ENCODE data around the gene KIF16B.
"Not testable (repeated sequence)": the region's sequence is repeated elsewhere in the genome, so short reads cannot be mapped to it uniquely, and the experiment has no call there.

The KIF16B gene

GRCh38 chr20:16566080-16566479 is 7.2 kb downstream of the KIF16B start:
- DNase-seq (ENCODE audit: extremely low read depth, low read depth), result no peak
- no peak for TF ChIP-seq CTCF (IDR thresholded peaks at IDR 0.05; ENCODE audit: low read depth, low read length)

GRCh38 chr20:16564079-16564478 is 9.2 kb downstream of the KIF16B start:
- DNase-seq (ENCODE audit: extremely low read depth, low read depth), result not testable (repeated sequence)

DNA sequence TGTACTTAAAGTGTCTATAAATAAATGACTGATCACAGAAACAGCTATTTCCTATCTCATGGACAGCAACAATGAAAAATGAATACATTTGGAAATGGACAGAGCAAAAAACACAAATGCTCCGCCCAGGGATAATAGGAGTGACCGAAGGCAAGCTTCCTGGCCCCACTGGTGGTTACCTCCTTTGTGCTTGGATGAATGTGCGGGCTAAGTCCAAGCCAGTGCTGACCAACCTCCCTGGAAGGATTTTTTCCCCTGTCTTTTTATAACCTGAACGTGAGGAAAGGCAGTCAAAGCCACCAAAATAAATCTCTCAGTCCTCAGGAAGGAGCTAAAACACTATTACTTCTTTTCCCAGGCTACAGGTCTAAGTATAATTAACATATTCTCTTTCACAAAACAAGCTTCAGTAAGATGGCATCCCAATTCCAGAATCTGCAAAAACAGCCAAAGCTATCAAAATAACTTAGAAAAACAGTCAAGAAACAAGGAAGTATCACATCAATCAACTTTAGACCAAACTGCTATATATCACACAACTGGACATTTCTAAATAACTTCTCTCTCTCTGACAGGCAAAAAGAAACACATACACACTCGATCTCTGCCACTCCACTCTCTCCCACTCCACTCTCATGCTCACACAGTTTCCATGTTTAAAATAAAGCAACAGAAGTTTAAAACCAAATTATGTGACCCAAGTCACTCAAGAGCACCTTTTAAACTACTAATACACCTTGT is 10.0 kb downstream of the KIF16B start:
- DNase-seq (ENCODE audit: extremely low read depth, low read depth), result no peak
- no peak for TF ChIP-seq CTCF (IDR thresholded peaks at IDR 0.05; ENCODE audit: low read depth, low read length)

DNA sequence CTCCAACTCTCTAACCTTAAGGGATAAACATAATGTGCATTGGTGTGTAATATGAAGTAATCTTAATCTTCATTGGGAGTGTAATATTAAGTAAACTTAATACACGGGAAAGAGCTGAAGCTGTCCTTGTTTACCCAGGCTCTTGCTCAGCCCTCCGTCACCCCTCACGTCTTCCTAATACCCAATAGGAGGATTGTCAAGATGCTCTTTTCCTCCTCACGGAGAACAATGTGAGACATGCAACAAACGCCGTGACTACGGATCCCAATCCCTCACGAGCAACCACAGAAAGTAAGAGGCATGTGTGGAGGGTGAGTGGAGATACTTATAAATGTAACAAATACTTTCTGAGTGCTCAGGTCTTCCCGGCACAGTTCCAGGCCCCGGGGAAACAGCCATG is 11.0 kb downstream of the KIF16B start:
- DNase-seq (ENCODE audit: extremely low read depth, low read depth), result no peak
- TF ChIP-seq CTCF (IDR thresholded peaks at IDR 0.05; ENCODE audit: low read depth, low read length), result no peak

- TF ChIP-seq CTCF (IDR thresholded peaks at IDR 0.05; ENCODE audit: low read depth, low read length), result no peak
- no peak for DNase-seq (ENCODE audit: extremely low read depth, low read depth)
Measured at GRCh38 chr20:16560661-16561060, 12.6 kb downstream of the KIF16B start.

GRCh38 chr20:16560216-16560615 is 13.0 kb downstream of the KIF16B start:
- no peak for DNase-seq (ENCODE audit: extremely low read depth, low read depth)
- no peak for TF ChIP-seq CTCF (IDR thresholded peaks at IDR 0.05; ENCODE audit: low read depth, low read length)

- no peak for DNase-seq (ENCODE audit: extremely low read depth, low read depth)
- no peak for TF ChIP-seq CTCF (IDR thresholded peaks at IDR 0.05; ENCODE audit: low read depth, low read length)
Measured at GRCh38 chr20:16556301-16556700, 16.9 kb downstream of the KIF16B start.

GRCh38 chr20:16555754-16556153 is 17.5 kb downstream of the KIF16B start:
- no peak for TF ChIP-seq CTCF (IDR thresholded peaks at IDR 0.05; ENCODE audit: low read depth, low read length)
- no peak for DNase-seq (ENCODE audit: extremely low read depth, low read depth)

All from AG09319 (cell line).